Smooth muscle cell of the umbilical artery (primary cell): Measurements from ENCODE around the gene SBK2. TPM values are rescaled to one million over a fixed set of nuclear protein-coding genes. Genes with fewer than 3 reads are reported as not detected.

Experiments
- total RNA-seq: library from RNA; depleted of rRNA; stranded (reverse); fragments of >200 nt; gene quantifications from 2 replicates; pipeline ENCODE4 v1.2.3, GENCODE V29; 2014

The SBK2 gene, protein sequence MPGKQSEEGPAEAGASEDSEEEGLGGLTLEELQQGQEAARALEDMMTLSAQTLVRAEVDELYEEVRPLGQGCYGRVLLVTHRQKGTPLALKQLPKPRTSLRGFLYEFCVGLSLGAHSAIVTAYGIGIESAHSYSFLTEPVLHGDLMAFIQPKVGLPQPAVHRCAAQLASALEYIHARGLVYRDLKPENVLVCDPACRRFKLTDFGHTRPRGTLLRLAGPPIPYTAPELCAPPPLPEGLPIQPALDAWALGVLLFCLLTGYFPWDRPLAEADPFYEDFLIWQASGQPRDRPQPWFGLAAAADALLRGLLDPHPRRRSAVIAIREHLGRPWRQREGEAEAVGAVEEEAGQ
- total RNA-seq, result not detected in 2 replicates

DNA sequence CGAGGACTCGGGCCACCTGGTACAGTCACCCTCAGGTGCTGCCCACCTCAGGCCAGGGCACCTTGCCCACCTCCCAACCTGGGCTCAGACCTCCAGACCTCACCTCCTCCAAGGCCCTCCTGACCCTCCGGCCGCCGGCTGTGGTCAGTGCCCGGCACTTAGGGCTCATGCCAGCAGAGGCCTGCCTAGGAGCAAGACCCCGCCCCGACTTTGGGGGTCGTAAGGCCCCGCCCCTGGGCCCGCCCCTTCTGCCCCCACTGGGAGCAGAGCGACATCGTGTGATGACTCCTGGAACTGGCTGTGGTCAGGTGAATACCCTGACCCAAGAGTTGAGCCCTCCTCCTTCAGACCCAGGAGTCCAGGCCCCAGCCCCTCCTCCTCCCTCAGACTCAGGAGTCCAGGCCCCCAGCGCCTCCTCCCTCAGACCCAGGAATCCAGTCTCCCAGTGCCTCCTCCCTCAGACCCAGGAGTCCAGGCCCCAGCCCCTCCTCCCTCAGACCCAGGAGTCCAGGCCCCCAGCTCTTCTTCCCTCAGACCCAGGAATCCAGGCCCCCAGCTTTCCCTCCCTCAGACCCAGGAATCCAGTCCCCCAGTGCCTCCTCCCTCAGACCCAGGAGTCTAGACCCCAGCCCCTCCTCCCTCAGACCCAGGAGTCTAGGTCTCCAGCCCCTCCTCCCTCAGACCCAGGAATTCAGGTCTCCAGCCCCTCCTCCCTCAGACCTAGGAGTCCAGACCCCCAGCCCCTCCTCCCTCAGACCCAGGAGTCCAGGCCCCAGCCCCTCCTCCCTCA, at the start of gene SBK2:
Gene SBK2, minus strand, starts transcription at position 183 of the 790 bp plus-strand sequence. CDS start 839 bp downstream, outside the sequence.

DNA sequence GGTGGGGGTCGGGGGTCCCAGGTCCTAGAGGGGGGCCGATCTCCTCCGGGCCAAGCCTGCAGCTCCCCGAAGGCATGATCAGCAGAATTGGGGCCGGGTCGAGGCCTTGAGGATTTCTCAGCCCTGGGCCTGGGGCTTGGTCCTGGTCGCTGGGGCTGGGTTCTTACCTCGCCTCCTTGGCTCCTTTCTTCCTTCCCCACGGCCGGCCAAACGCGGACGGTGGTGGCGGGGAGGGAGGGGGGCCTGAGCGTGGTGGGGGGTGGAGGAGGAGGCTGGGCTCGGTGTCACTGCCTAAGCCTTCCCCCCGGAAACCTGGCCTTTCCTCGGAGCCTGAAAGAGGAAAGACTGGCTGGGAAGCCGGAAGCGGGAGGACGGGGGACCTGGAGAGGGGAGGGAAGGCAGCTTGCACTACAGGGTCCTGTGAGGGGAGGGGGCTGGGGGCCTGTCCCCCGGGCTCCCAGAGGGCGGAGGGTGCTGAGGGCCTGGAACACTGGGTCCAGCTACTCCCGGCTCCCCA, 43.8 kb upstream of the SBK2 start, which contains the start of gene ZNF579:
Gene ZNF579, minus strand, starts transcription at position 221 of the 517 bp plus-strand sequence. CDS start 1,209 bp downstream, outside the sequence.

DNA sequence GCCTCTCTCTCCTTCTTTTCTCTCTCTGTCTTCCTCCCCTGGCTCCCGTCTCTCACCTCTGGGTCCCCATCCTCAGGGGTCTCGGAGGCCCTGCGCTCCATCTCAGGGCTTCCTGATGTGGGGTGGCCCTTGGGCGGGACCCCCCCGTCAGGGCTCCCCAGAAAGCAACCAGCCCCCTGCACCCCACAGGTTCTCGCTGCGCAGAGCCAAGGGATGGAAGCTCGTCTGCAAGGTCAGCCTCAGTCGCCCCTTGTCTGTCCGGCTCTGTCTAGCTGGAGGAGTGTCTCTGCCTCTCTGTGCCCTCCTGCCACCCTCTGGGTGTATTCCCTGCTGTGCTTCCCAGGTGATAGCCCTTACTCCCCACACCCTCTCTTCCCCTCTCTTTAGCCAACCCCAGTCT, 8.5 kb upstream of the SBK2 start, which contains the start of gene SBK3:
Gene SBK3, minus strand, starts transcription at position 101 of the 400 bp plus-strand sequence. Its CDS starts 0 bp downstream, at position 101.

DNA sequence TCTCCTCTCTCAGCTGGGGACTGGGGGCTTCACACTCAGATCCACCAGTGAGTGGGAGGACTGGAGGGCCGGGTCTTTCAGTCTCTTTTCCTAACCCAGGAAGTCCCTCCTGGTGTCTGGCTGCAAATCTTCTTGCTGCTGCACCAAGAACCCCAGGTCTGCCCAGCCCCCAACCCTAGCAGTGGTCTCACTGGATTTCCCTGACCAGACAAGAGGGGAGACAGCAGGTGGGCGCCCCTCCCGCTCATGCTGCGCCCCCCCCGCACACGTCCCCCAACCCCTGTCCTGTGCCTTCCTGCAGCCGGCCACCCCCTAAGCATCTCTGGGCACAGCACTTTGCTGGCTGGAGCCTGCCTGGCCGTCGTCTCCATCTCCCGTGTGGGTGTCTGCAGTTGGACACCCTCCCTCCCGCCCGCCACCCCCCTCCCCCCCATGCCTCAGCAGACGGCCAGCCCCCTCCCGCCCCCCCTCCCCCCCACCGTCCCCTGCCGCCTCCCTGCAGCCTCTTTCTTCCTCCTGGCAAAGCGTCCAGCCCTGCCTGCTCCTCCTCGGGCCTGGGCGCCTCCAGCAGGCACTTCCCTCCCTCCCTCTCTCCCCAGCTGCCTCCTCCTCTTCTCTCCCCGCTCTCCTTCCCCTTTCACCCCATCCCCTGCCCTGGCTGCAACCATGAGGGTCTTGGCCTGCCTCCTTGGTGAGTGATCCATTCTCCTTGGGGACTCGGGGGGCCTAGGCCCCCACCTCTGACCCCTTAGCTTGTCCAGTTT, 48.8 kb downstream of the SBK2 start, which contains the start of gene SSC5D:
Gene SSC5D, plus strand, starts transcription at position 513 of the 764 bp plus-strand sequence. Its CDS starts 154 bp downstream, at position 667.

DNA sequence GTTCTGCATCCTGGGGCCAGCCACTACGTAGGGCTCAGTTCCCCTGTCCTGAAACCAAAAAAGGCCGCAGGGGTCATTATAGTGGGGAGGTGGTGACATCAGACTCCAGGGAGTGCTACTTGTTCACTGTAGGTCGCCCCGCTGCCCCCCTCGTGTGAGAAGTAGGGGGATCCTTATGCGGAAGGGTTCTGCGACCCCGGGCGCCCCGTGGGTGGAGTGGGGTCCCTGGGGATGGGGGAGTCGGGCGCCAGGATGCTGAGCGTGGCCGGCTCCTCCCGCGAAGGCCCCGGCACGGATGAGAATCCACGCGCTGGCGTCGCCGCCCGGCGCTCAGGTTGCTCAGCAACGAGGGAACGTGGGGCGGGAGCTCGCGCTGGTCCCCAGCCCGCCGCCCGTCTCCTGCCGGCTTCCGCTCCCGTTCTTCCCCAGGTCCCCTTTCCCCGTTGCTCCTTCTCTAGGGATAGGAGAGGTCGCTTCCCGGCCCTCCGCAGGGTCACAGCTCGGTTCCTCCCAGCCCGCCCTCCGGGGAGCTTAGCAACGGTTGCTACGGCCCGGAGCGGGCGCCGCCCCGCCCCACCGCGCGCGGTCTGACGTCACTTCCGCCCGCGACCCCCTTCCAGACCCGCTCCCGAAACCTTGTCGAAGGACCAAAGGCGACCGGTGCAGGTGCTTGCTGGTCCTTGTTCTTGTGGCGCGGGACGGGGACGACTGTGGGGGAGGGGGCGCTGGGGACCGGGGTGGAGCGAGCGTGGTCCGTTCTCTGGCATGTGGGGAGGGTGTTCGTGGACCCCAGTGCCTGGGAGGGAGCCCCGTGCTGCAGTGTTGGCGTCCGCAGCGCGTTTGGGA, 52.1 kb downstream of the SBK2 start, which contains the start of gene NAT14:
Gene NAT14, plus strand, starts transcription at position 596 of the 846 bp plus-strand sequence. CDS start 521 bp downstream, outside the sequence.

Other genes starting within 250 kb of the SBK2 start
- gene TMEM150B, start 211.8 kb downstream of the SBK2 start, total RNA-seq, result not detected in 2 replicates
- gene KMT5C, start 197.3 kb downstream of the SBK2 start, total RNA-seq, result 9.5 and 9.8 TPM in 2 replicates
- 0.09 TPM in 1 of 2 replicates, not detected in the other for gene COX6B2, start 182.4 kb downstream of the SBK2 start, total RNA-seq
- not detected in 2 replicates for gene GARIN5B, start 173.9 kb downstream of the SBK2 start, total RNA-seq
- 14.4 and 33.9 TPM in 2 replicates for gene IL11, start 166.7 kb downstream of the SBK2 start, total RNA-seq
- gene TMEM190, start 160.3 kb downstream of the SBK2 start, total RNA-seq, result not detected in 2 replicates
- 0.30 and 0.32 TPM in 2 replicates for gene TMEM238, start 152.8 kb downstream of the SBK2 start, total RNA-seq
- 212 and 468 TPM in 2 replicates for gene RPL28, start 151.2 kb downstream of the SBK2 start, total RNA-seq
- gene UBE2S, start 129.3 kb downstream of the SBK2 start, total RNA-seq, result 72.5 and 94.4 TPM in 2 replicates
- not detected in 2 replicates for gene SHISA7, start 93.8 kb downstream of the SBK2 start, total RNA-seq
- gene ISOC2, start 75.5 kb downstream of the SBK2 start, total RNA-seq, result 29.4 and 47.2 TPM in 2 replicates
- not detected in 2 replicates for gene C19orf85, start 72.4 kb downstream of the SBK2 start, total RNA-seq
- gene ZNF628, start 60.5 kb downstream of the SBK2 start, total RNA-seq, result 1.5 and 3.0 TPM in 2 replicates
- 18.0 and 20.5 TPM in 2 replicates for gene NAT14, start 51.9 kb downstream of the SBK2 start, total RNA-seq
- 13.7 and 16.0 TPM in 2 replicates for gene SSC5D, start 48.7 kb downstream of the SBK2 start, total RNA-seq
- not detected in 2 replicates for gene SBK3, start 8.4 kb upstream of the SBK2 start, total RNA-seq
- 3.9 and 6.5 TPM in 2 replicates for gene ZNF579, start 43.7 kb upstream of the SBK2 start, total RNA-seq
- 3.0 and 3.6 TPM in 2 replicates for gene FIZ1, start 62.4 kb upstream of the SBK2 start, total RNA-seq
- 5.9 and 7.1 TPM in 2 replicates for gene ZNF524, start 63.2 kb upstream of the SBK2 start, total RNA-seq
- gene ZNF865, start 68.5 kb upstream of the SBK2 start, total RNA-seq, result 2.1 and 3.3 TPM in 2 replicates
- gene ZNF784, start 87.4 kb upstream of the SBK2 start, total RNA-seq, result 2.5 and 4.2 TPM in 2 replicates
- 4.8 and 4.9 TPM in 2 replicates for gene ZNF580, start 103.9 kb upstream of the SBK2 start, total RNA-seq
- 10.7 and 14.6 TPM in 2 replicates for gene ZNF581, start 106.5 kb upstream of the SBK2 start, total RNA-seq
- gene CCDC106, start 111.1 kb upstream of the SBK2 start, total RNA-seq, result 8.2 and 8.6 TPM in 2 replicates
- gene U2AF2, start 117.9 kb upstream of the SBK2 start, total RNA-seq, result 61.8 and 111 TPM in 2 replicates
- gene EPN1, start 138.1 kb upstream of the SBK2 start, total RNA-seq, result 51.4 and 172 TPM in 2 replicates
- gene NLRP9, start 201.3 kb upstream of the SBK2 start, total RNA-seq, result not detected in 2 replicates
- not detected in 2 replicates for gene RFPL4A, start 222.0 kb upstream of the SBK2 start, total RNA-seq
- not detected in 2 replicates for gene RFPL4AL1, start 232.0 kb upstream of the SBK2 start, total RNA-seq